RPMI8226 (cell line): Measurements from ENCODE around the gene VPS33B.
"Not testable (repeated sequence)": the region's sequence is repeated elsewhere in the genome, so short reads cannot be mapped to it uniquely, and the experiment has no call there.

Source experiments
- DNase-seq: peaks from one replicate; pipeline ENCODE4 v3.0.0-alpha.2; 2015

Gene VPS33B

GRCh38 chr15:91031796-91032195, 9.4 kb upstream of the VPS33B start:
- no peak for DNase-seq

DNA sequence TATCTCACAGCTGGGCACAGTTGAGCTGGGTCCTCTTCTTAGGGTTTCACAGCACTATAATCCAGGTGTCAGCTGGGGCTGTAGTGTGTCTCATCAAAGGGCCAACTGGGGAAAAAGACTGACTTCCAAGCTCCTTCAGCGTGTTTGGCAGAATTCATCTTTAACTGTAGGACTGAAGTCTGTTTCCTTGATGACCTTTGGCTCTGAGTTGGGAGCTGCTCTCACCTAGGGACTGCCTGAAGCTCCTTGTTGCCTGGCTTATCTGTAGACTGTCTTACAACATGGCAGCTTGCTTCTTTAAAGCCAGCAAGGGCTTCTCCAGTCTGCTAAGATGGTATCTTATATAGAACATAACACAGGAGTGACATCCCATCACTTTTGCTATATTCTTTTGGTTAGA, 5.3 kb upstream of the VPS33B start:
- DNase-seq = no peak

GRCh38 chr15:91023720-91024119, 1.3 kb upstream of the VPS33B start:
- no peak for DNase-seq

DNA sequence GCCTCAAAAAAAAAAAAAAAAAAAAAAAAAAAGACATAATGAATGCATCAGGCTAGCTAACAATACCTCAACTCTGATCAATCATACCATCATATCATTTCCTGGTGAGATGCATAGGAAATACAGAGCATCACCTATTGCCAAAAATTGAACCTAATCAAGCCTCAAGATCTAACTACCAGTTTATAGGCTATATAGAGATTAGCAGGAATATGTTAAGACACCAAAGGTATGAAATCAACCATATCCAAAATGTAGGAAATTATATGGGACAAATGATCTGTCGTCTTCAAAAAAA, 387 bp upstream of the VPS33B start:
- DNase-seq = no peak

GRCh38 chr15:91021516-91022074, 799 bp downstream of the VPS33B start:
- no peak for DNase-seq

DNA sequence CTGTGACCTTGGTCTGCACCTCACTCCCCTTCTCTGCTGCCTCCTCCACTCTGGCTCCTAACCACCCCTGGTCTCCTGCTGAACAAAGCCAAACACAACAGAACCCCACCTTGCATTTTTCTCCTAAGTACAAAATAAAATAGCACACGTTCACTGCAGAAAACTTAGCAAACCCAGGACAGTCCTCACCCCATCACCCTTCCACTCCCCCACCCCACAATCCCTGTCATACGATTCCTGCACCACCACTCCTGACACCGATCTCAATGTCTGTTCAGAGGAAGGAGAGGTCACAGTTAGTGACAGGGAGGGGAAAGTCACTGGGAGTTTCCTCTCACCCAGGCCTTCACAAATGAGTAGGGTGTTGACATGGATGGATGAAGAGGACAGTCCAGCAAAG, 4.2 kb downstream of the VPS33B start:
- DNase-seq = no peak

GRCh38 chr15:91017716-91018115, 4.7 kb downstream of the VPS33B start:
- no peak for DNase-seq

DNA sequence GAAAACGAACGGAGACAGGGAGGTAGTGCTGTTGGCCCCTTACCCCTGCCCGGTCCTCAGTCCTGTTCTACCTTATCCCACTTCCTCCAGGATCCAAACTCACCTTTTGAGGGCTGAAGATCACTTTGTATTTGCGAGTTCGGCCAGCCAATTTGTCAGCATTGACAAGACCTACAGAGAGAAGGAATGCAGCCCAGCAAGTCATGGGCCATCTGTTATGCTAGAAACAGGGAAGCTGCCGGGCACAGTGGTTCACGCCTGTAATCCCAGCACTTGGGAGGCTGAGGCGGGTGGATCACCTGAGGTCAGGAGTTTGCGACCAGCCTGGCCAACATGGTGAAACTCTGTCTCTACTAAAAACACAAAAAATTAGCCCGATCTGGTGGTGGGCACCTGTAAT, 8.7 kb downstream of the VPS33B start:
- not testable (repeated sequence) for DNase-seq

DNA sequence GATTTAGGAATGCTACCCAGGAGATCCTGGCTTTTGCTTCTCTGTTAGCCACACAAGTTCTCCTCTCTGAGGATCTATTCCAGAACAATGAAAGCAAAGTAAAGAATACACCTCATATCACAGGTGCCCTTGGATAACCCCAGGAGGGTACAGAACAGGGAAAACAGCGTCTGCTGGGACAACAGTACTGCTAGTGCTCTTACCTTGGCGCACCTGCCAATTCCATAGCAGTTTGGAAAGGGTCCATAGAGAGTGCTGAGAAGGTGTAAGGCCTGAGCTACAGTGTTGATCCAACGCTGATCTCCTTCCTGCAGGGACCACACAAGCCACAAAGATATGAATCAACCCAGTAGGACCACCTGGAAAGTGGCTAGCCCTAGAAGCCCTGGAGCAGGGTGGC, 15.1 kb downstream of the VPS33B start:
- DNase-seq = no peak

DNA sequence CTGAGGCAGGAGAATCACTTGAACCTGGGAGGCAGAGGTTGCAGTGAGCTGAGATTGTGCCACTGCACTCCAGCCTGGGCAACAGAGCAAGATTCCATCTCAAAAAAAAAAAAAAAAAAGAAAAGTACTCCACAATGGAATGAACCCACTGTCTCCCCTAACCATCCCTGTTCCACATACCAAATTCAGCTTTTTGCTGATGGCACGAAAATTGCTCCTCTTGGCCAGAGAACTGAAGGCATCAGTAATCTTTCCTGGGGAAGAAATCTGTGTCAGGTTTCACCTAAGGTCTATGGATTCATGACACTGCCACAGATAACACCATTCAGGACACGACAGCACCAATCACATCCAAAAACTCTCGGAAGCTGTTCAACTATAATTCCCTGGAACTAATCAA, 21.2 kb downstream of the VPS33B start:
- DNase-seq = no peak

- DNase-seq = no peak
These were observed 23.7 kb downstream of the VPS33B start for GRCh38 chr15:90998737-90999136.

DNA sequence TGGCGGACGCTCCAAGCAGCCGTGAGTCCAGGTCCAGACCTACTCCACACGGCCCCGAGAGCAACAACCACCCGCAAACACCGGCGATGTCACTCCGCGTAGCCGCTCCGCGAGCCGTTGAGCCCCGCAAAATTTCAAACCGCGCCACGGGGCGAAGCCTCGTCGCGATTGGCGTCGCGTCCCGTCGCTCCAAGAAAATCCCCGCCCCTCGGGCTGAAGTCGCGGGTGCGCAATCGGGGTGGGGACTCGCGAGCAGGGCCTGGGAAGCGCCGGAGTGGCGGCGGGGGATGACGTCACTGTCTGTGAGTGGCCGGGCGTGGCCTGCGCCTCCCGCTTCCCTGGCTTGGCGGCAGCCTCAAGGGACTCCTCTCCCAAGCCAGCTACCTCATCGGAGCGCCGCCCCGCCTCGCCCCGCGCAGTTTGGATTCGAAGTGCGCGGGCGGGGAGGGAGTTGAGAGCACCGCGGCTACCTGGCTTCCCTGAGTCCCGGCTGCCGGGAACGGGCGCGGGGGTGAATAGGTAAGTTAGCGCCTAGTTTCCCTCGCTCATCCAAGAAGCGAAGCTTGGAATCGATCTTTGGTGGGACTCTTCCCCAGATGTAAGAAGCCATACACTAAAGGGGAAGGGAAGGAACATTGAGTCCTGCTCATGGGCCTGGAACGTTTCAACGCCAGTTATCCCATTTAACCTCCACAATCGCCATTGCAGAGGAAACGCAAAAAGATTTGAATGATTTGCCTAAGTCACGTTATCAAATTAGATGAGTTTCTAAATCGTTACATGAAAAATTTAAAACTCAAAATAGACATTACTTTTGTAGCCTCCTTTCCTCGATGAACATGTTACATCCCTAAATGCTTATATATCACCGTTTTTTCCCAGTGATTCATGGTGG, 27.7 kb downstream of the VPS33B start, which contains the start of gene PRC1:
Gene PRC1, minus strand, starts transcription at position 119 of the 895 bp plus-strand sequence. Its CDS starts 118 bp downstream, at position 1.
- peak; percentile 100 for DNase-seq

- peak; percentile 36 for DNase-seq
These were observed 28.4 kb downstream of the VPS33B start for GRCh38 chr15:90994059-90994416.

DNA sequence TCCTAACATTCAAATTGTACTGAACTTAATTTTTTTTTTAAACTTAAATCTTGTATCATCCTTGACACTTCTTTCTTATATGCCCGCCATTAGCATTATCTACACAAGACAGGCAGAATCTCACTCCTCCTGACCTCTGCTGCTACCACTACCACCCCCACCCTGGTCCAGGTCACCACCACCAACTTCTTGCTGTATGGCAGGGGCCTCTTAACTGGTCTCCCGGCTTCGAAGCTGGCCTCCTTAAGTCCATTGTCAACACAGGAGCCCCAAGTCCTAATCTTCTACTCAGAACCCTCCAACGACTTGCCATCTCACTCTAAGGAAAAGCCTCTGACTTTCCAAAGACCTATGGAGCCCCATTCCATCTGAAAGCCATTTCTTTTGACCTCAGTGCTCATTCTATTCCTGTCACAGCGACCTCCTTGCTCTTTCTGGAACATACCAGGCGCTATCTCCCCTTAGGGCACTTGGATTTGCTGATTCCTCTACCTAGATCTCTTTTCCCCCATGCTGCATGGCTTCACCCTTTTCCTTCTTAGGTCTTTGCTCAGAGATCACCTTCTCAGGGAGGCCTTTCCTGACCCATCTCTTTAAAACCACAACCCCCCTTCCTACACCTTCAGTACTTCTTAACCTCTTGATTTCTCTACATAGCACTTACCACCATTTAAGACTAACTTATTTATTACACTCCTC, 30.7 kb downstream of the VPS33B start:
- no peak for DNase-seq

DNA sequence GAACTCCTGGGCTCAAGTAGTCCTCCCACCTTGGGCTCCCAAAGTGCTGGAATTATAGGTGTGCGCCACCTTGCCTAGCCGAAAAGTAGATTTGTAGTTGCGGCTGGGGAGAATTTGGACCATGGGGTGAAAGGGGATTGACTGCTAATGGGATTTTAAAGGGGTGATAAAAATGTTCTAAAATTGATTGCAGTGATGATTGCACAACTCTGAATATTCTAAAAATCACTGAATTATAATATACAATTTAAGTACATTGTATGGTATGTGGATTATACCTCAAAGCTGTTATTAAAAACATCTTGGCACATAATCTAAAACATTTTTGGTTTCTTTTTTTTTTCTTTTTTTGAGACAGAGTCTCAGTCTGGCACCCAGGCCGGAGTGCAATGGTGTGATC, 31.9 kb downstream of the VPS33B start:
- DNase-seq = no peak

DNA sequence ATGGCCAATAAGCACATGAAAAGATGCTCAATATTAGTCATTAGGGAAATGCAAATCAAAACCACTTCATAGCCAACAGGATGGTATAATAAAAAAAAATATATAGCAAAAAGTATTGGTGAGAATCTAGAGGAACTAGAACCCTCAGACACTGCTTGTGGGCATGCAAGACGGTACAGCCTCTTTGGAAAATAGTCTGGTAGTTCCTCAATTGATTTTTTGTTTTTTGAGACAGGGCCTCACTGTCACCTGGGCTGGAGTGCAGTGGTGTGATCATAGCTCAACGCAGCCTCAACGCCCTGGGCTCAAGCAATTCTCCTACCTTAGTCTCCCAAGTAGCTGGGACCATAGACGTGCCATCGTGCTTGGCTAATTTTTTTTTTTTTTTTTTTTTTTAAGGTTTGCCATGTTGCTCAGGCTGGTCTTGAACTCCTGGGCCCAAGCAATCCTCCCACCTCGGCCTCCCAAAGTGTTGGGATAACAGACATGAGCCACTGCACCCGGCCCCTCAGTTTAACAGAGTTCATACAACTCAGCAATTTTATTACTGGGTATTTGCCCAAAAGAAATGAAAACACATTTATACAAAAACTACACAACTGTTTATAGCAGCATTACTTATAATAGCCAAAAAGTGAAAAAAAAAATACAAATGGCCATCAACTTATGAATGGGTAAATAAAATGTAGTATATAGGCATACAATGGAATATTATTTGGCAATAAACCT, 33.2 kb downstream of the VPS33B start:
- no peak for DNase-seq

GRCh38 chr15:90988296-90988695, 34.1 kb downstream of the VPS33B start:
- no peak for DNase-seq

- DNase-seq = no peak
These were observed 34.7 kb downstream of the VPS33B start for GRCh38 chr15:90987561-90988141.

DNA sequence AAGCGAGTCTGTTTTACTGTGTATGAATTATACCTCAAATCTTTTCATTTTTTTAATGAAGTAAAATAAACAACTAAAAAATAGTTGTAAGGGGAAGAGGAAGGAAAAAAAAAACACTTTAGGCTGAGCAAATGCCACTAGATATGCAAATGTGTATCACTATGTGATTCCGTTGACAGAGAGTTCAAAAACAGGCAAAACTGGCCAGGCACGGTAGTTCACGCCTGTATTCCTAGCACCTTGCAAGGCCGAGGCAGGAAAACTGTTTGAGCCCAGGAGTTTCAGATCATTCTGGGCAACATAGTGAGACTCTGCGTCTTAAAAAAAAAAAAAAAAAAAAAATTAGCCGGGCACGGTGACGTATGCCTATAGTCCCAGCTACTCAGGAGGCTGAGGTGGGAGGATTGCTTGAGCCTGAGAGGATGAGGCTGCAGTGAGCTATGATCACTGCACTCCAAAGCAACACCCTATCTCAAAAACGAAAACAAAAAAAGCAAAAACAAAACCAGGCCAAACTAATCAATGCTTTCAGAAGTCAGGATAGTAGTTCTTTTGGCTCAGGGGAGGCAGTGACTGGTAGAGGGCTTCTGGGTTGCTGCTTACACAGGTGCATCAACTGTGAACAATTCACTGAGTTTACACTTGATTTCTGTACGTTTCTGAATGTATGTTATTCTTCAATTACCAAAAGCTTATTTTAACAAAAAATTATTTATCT, 35.4 kb downstream of the VPS33B start:
- DNase-seq = no peak

- DNase-seq = no peak
These were observed 40.3 kb downstream of the VPS33B start for GRCh38 chr15:90982135-90982534.

- DNase-seq = no peak
These were observed 40.7 kb downstream of the VPS33B start for GRCh38 chr15:90981681-90982080.

DNA sequence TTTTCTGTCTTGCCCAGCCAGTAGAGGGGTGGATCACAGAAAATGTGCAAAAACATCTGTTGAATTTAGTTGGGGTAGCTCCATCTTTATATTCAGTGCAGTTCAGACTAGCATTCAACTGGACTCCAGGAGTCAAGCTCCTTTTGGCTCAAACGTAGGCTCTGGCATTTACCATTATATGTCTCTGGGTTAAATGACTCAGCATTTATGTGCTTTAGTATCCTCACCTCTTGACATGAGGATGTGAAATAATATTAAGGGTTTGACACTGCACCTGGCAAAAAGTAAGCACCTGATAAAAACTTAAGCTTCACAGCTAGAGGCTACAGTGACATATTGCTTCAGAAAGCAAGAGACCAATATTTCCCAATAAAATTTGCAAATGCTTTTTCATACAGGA, 42.8 kb downstream of the VPS33B start:
- DNase-seq = no peak
